Hippocampal formation (tissue), 2 donors: ENCODE results near the gene ATAD1.

Source experiments
- DNase-seq, 2 donors: peaks; one replicate each; lab custom pipeline; 2025; lab: John Stamatoyannopoulos, UW

Gene ATAD1

GRCh38 chr10:87715552-87716347 lies 102.3 kb downstream of the ATAD1 start:
- DNase-seq: no peak

- no peak for DNase-seq
Observed at GRCh38 chr10:87713707-87714106, 104.3 kb downstream of the ATAD1 start.

- DNase-seq: no peak
Observed at GRCh38 chr10:87712913-87713616, 105.0 kb downstream of the ATAD1 start.

GRCh38 chr10:87707254-87707653 lies 110.8 kb downstream of the ATAD1 start:
- DNase-seq: no peak

- DNase-seq: no peak
Observed at GRCh38 chr10:87706731-87707130, 111.3 kb downstream of the ATAD1 start.

DNA sequence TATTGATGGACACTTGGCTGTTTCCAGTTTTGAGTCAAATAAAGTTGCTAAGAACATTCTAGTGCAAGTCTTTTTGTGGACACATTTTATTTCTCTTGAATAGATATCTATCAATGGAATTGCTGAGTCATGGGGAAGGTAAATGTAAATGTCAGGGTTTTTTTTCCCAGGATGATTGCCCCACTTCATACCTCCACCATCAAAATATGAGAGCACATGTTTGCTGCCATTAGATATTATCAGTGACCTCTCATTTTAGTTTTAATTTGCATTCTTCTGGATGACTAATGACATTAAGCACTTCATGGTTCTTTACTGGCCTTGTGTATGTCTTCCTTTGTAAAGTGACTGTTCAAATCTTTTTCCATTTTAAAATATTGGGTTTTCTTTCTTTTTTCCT lies 112.7 kb downstream of the ATAD1 start:
- DNase-seq: no peak

GRCh38 chr10:87703771-87704170 lies 114.3 kb downstream of the ATAD1 start:
- no peak for DNase-seq

GRCh38 chr10:87702973-87703294 lies 115.1 kb downstream of the ATAD1 start:
- DNase-seq: no peak

- DNase-seq: no peak
Observed at GRCh38 chr10:87702260-87702972, 115.6 kb downstream of the ATAD1 start.
